ENCODE results near the gene ZNF678.

The ZNF678 gene

DNA sequence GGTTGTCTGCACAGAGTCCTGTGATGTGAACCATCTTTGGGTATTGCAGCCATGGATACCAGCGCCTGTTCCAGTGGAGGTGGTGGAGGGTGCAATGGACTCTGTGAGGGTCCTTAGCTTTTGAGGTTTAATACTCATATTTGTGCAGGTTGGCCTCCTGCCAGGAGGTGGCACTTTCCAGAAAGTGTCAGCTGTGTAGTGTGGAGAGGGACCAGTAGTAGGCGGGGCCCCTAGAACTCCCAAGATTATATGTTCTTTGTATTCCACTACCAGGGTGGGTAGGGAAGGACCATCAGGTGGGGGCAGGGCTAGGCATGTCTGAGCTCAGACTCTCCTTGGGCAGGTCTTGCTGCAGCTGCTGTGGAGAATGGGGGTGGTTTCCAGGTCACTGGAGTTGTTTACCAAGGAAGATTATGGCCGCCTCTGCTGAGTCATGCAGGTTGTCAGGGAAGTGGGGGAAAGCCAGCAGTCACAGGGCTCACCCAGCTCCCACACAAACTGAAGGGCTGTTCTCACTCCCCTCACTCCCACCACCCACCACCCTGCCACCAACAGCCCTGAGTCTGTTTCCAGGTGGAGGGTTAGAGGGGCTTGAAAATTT lies 31.2 kb upstream of the ZNF678 start:
- TF ChIP-seq POLR2AphosphoS5 (IDR thresholded peaks at IDR 0.05; ENCODE audit: low read depth, low read length) (no peak), TAF1 (IDR thresholded peaks at IDR 0.05; ENCODE audit: borderline replicate concordance, insufficient read depth, low read length) (no peak), FOXP2 (optimal IDR thresholded peaks at IDR 0.05; ENCODE audit: borderline replicate concordance, extremely low read depth, extremely low read length, insufficient read depth) (no peak), SIN3A (IDR thresholded peaks at IDR 0.05; ENCODE audit: borderline replicate concordance, insufficient read depth, low read length) (no peak)
- TF ChIP-seq, protein P1, sequence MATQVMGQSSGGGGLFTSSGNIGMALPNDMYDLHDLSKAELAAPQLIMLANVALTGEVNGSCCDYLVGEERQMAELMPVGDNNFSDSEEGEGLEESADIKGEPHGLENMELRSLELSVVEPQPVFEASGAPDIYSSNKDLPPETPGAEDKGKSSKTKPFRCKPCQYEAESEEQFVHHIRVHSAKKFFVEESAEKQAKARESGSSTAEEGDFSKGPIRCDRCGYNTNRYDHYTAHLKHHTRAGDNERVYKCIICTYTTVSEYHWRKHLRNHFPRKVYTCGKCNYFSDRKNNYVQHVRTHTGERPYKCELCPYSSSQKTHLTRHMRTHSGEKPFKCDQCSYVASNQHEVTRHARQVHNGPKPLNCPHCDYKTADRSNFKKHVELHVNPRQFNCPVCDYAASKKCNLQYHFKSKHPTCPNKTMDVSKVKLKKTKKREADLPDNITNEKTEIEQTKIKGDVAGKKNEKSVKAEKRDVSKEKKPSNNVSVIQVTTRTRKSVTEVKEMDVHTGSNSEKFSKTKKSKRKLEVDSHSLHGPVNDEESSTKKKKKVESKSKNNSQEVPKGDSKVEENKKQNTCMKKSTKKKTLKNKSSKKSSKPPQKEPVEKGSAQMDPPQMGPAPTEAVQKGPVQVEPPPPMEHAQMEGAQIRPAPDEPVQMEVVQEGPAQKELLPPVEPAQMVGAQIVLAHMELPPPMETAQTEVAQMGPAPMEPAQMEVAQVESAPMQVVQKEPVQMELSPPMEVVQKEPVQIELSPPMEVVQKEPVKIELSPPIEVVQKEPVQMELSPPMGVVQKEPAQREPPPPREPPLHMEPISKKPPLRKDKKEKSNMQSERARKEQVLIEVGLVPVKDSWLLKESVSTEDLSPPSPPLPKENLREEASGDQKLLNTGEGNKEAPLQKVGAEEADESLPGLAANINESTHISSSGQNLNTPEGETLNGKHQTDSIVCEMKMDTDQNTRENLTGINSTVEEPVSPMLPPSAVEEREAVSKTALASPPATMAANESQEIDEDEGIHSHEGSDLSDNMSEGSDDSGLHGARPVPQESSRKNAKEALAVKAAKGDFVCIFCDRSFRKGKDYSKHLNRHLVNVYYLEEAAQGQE (IDR thresholded peaks at IDR 0.05; ENCODE audit: insufficient read depth in 1 of 2, low read depth in 2 of 2, low read length in 2 of 2), result no peak

DNA sequence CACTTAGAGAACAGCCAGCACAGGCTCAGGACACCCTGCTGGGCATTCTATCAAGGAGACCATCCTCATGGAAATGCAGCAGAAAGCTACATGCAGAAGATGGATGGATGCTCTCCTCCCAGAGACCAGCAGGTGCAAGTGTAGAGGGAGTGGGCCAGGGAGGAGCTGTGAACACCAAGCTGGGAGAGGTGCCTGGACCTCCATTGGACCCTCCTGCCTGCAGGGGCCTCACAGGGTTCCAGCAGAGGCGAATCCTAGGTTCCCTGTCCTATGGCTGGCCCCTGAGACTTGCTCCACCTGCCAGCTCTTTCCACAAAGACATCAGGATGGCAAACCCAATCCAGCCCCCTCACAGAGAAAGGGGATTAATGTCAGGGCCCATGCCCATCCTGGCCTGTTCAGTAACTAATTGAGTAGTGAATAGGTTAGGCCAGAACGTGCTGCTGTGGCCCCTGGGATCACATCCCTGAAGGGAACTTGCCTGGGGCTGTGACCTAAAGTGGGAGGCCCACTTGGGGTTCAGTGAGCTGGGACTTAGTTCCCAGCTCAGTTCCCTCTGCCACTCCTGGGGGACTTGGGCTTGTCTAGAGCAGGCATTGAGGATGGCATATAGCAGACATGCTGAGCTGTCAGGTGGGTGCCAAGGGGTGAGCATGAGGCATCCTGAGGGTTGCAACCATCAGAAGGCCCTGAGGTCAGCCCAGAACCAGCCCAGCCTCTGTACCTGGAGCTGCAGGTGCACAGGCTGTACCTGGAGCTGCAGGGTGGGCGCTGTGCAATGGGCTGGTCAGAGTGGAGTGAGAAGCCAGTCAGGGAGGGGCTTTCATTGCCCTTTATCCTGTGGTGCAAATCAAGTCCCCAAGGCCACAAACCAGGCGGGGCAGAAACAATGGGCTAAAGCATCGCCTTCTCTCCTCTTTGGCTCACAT lies 22.9 kb upstream of the ZNF678 start:
- TF ChIP-seq SIN3A (IDR thresholded peaks at IDR 0.05; ENCODE audit: borderline replicate concordance, insufficient read depth, low read length), result no peak
- TF ChIP-seq POLR2AphosphoS5 (IDR thresholded peaks at IDR 0.05; ENCODE audit: low read depth, low read length), result no peak
- no peak for TF ChIP-seq FOXP2 (optimal IDR thresholded peaks at IDR 0.05; ENCODE audit: borderline replicate concordance, extremely low read depth, extremely low read length, insufficient read depth)
- TF ChIP-seq TAF1 (IDR thresholded peaks at IDR 0.05; ENCODE audit: borderline replicate concordance, insufficient read depth, low read length), result no peak
- TF ChIP-seq, protein P1 (IDR thresholded peaks at IDR 0.05; ENCODE audit: insufficient read depth in 1 of 2, low read depth in 2 of 2, low read length in 2 of 2), result no peak

DNA sequence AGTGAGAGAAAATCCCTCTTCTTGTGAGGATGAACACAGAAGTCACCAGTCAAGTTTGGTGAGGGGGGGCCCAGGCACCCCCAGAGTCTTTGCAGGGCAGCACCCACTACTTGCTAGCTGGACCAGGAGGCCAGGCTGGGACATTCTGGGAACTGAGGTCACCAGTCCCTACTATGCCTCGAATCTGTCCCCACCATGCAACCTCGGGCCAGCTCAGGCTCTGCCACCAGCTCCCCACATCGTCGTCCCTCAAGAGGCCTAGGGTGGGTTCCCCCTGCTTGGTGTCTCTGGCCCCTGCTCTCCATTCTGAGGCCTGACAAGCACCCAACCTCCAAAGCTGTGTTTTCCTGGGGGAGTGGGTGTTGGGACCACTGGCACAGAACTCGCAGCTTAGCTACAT lies 22.2 kb upstream of the ZNF678 start:
- TF ChIP-seq TAF1 (IDR thresholded peaks at IDR 0.05; ENCODE audit: borderline replicate concordance, insufficient read depth, low read length) (no peak), SIN3A (IDR thresholded peaks at IDR 0.05; ENCODE audit: borderline replicate concordance, insufficient read depth, low read length) (no peak), FOXP2 (optimal IDR thresholded peaks at IDR 0.05; ENCODE audit: borderline replicate concordance, extremely low read depth, extremely low read length, insufficient read depth) (no peak), POLR2AphosphoS5 (IDR thresholded peaks at IDR 0.05; ENCODE audit: low read depth, low read length) (no peak)
- TF ChIP-seq, protein P1 (IDR thresholded peaks at IDR 0.05; ENCODE audit: insufficient read depth in 1 of 2, low read depth in 2 of 2, low read length in 2 of 2), result no peak

DNA sequence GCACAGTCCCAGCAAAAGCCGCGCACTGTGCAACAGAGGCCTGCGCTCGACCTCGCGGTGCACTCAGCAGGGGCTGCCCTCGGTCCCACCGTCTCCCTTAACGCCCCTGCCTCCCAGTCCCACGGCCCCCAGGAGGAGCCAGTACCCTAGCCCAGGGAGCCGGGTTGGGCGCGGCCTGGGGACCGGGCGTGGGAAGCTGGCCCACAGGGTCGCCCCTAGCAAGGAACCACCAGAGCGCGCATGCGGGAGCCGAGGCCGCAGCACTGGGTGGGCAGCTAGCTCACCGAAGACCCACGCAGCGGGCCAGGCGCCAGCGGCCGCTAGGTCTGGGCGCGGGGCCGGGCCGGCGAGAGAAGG lies 21.6 kb upstream of the ZNF678 start:
- TF ChIP-seq FOXP2 (optimal IDR thresholded peaks at IDR 0.05; ENCODE audit: borderline replicate concordance, extremely low read depth, extremely low read length, insufficient read depth), result no peak
- no peak for TF ChIP-seq SIN3A (IDR thresholded peaks at IDR 0.05; ENCODE audit: borderline replicate concordance, insufficient read depth, low read length)
- TF ChIP-seq, protein P1 (IDR thresholded peaks at IDR 0.05; ENCODE audit: insufficient read depth in 1 of 2, low read depth in 2 of 2, low read length in 2 of 2), result no peak
- TF ChIP-seq POLR2AphosphoS5 (IDR thresholded peaks at IDR 0.05; ENCODE audit: low read depth, low read length), result no peak
- no peak for TF ChIP-seq TAF1 (IDR thresholded peaks at IDR 0.05; ENCODE audit: borderline replicate concordance, insufficient read depth, low read length)

Data from PFSK-1 (cell line).